Measurements from ENCODE around the gene ARHGAP21.
A peak's percentile ranks its signal among the peaks of the same experiment; 100 is the strongest.

The ARHGAP21 gene

GRCh38 chr10:24722676-24723385 lies 856 bp downstream of the ARHGAP21 start:
- peak overlapping the region; percentile 44 for H3K4me3 ChIP-seq (ENCODE audit: low read length)
- no peak for DNase-seq (ENCODE audit: low read depth)
- TF ChIP-seq, protein P1, sequence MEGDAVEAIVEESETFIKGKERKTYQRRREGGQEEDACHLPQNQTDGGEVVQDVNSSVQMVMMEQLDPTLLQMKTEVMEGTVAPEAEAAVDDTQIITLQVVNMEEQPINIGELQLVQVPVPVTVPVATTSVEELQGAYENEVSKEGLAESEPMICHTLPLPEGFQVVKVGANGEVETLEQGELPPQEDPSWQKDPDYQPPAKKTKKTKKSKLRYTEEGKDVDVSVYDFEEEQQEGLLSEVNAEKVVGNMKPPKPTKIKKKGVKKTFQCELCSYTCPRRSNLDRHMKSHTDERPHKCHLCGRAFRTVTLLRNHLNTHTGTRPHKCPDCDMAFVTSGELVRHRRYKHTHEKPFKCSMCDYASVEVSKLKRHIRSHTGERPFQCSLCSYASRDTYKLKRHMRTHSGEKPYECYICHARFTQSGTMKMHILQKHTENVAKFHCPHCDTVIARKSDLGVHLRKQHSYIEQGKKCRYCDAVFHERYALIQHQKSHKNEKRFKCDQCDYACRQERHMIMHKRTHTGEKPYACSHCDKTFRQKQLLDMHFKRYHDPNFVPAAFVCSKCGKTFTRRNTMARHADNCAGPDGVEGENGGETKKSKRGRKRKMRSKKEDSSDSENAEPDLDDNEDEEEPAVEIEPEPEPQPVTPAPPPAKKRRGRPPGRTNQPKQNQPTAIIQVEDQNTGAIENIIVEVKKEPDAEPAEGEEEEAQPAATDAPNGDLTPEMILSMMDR (conservative IDR thresholded peaks at IDR 0.05; ENCODE audit: low read depth, low read length), result no peak

- TF ChIP-seq, protein P1 (conservative IDR thresholded peaks at IDR 0.05; ENCODE audit: low read depth, low read length), result no peak
- DNase-seq (ENCODE audit: low read depth), result no peak
Measured at GRCh38 chr10:24722131-24722675, 1.5 kb downstream of the ARHGAP21 start.

DNA sequence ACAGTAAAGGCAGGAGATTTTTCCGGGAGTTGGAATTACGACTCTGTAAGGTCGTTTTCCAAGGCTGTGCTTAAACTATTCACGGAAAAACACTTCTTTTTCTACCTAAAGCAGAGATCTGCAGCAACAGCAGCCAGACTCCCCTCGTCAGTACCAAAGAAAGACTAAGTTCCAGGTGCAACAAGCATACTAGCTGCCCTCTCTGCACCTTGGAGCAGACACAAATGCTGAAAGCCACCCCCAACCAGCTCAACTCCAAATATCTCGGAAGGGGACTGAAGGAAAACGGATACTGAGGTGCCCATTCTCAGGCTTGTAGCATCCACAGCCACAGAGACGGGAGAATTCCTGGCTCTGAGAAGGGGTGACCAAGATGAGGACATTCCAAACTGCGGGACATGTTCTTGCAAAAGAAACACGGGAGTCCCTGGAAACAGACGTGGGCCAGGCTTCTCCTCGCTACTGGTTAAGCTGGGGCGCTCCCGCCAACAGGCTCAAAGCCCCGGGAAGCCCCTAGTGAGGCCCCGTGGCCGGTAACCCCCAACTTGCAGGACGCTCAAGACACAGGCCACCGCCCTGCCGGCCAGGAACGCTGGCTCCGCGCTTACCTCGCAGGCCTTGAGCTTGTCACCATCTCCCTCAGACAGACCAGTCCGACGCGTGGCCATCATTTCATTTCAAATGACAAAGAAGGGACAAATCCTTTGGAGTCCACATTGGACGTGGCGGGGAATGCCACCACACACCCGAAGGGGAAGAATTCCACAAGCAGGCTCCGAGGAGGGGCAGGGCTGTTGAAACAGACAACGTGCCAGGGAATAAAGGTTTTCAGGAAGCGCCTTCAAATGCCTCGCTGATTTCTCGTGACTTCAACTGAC lies 2.2 kb downstream of the ARHGAP21 start:
- peak overlapping the region; percentile 44 for H3K4me3 ChIP-seq (ENCODE audit: low read length)
- no peak for DNase-seq (ENCODE audit: low read depth)
- TF ChIP-seq, protein P1 (conservative IDR thresholded peaks at IDR 0.05; ENCODE audit: low read depth, low read length), result no peak

More at GRCh38 chr10:24722131-24722675, 1.5 kb downstream of the ARHGAP21 start:
- peak overlapping the region; percentile 44 for H3K4me3 ChIP-seq (ENCODE audit: low read length)

GRCh38 chr10:24720096-24720495 lies 3.6 kb downstream of the ARHGAP21 start:
- no peak for DNase-seq (ENCODE audit: low read depth)
- TF ChIP-seq, protein P1 (conservative IDR thresholded peaks at IDR 0.05; ENCODE audit: low read depth, low read length), result no peak
- peak overlapping the region; percentile 44 for H3K4me3 ChIP-seq (ENCODE audit: low read length)

DNA sequence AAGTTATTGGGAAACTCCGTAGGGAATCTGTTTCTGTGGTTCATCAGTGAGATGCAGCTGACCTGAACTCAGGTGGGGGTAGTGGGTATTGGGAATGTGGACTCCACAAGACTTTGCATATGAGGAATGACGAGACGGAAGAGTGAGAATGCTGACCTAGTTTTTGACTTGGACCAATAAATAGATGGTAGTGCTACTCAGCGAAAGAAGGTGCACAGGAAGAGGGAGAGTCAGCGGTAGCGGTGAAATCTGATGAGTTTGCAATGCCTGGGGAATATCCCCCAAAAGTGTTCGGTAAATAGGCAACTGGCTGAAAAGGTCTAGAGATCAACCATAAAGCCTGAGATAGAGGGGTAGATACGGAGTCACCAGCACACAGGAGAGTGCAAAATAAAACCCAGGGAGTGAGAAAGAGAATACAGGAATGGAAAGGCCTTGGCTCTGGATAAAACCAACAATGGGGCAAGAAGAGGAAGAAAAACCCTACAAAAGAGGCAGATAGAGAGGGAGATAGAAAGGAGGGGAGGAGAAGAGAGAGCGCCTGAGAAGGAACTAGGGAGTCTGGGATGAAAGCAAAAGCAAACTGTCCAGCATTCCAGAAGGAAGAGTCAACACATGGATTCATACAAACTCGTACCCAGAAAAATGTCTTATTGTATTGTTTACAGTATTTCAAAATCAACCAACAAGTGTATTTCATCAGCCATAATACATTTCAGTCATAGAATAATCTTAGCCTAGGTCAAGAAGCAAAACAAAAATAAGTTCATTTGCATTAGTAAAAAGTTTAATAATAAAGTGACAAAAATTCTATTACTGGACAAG lies 5.4 kb downstream of the ARHGAP21 start:
- DNase-seq (ENCODE audit: low read depth), result no peak
- H3K4me3 ChIP-seq (ENCODE audit: low read length), result no peak overlapping the region
- TF ChIP-seq, protein P1 (conservative IDR thresholded peaks at IDR 0.05; ENCODE audit: low read depth, low read length), result no peak

GRCh38 chr10:24716295-24716694 lies 7.4 kb downstream of the ARHGAP21 start:
- H3K4me3 ChIP-seq (ENCODE audit: low read length), result no peak overlapping the region
- TF ChIP-seq, protein P1 (conservative IDR thresholded peaks at IDR 0.05; ENCODE audit: low read depth, low read length), result no peak
- DNase-seq (ENCODE audit: low read depth), result no peak
